Urinary bladder (tissue), 4 donors: ENCODE data around the gene RALGPS2. TPM values are rescaled to one million over a fixed set of nuclear protein-coding genes. Genes with fewer than 3 reads are reported as not detected.

ENCODE experiments used
- DNase-seq: peaks from one replicate; pipeline ENCODE4 v3.0.0-alpha.2; 2015; ENCODE audit errors: extremely low spot score
- H3K27ac ChIP-seq: one replicate; pipeline ENCODE4 v1.5.1; 2013; ENCODE audit warnings: low read depth, mild to moderate bottlenecking, moderate library complexity
- H3K36me3 ChIP-seq: one replicate; pipeline ENCODE4 v1.6.1; 2013; ENCODE audit warnings: mild to moderate bottlenecking, moderate library complexity; ENCODE audit not compliant: insufficient read depth
- H3K4me1 ChIP-seq: one replicate; pipeline ENCODE4 v1.6.1; 2013; ENCODE audit warnings: mild to moderate bottlenecking, moderate library complexity; ENCODE audit not compliant: insufficient read depth
- H3K4me3 ChIP-seq: one replicate; pipeline ENCODE4 v1.5.1; 2013; ENCODE audit warnings: low read depth, low read length
- WGBS: extraction: QIAGEN DNeasy Blood & Tissue Kit; methylation state at CpG from one replicate; pipeline ENCODE4 v1.1.7; 2013; 5-methylcytosine and 5-hydroxymethylcytosine counted together
- polyA plus RNA-seq: library from polyadenylated mRNA; stranded (reverse); fragments of 200-250 nt; gene quantifications from one replicate; pipeline ENCODE4 v1.2.3, GENCODE V29; 2013
- total RNA-seq: library from RNA; depleted of rRNA; stranded (reverse); fragments of >200 nt; gene quantifications from one replicate; pipeline ENCODE4 v1.2.3, GENCODE V29; 2014
- donor health status: healthy with polysubstance abuse.
- donor health status: healthy.

The RALGPS2 gene
- total and polyA plus RNA-seq, 2 donors: 3.8 to 82.4 TPM

GRCh38 chr1:178869119-178869697, 144.2 kb downstream of the RALGPS2 start:
- 30% methylated on average over 3 of the region's 3 CpGs for WGBS
- Histone ChIP-seq H3K36me3 (no peaks in the 10 kb centered on the region), H3K4me3 (no peak overlapping the region), H3K4me1 (no peaks in the 10 kb centered on the region), H3K27ac (no peak overlapping the region)
- DNase-seq: no peak

DNA sequence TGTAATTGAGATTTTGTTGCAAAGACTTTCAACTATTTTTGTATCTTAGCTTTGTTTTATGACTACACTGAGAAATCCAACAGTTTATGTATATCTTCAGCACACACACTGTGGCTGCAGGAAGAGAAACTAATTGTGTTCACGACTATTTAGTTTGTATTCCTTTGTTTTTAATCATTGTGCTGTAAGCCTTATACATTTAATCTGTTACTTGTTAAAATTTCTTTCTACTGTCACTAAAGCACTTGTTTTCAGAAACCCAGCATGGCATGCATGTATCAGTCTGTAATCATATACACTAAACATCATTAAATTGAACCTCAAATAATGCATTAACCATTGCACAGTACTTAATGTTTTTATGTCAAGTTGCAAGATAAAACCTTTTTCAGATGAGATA, 145.2 kb downstream of the RALGPS2 start:
- no peaks in the 10 kb centered on the region for H3K36me3 ChIP-seq
- H3K4me1 ChIP-seq: no peaks in the 10 kb centered on the region
- WGBS: 25% methylated on average over 1 of the region's 1 CpG
- DNase-seq: no peak
- H3K4me3 ChIP-seq: no peak overlapping the region
- no peak overlapping the region for H3K27ac ChIP-seq

DNA sequence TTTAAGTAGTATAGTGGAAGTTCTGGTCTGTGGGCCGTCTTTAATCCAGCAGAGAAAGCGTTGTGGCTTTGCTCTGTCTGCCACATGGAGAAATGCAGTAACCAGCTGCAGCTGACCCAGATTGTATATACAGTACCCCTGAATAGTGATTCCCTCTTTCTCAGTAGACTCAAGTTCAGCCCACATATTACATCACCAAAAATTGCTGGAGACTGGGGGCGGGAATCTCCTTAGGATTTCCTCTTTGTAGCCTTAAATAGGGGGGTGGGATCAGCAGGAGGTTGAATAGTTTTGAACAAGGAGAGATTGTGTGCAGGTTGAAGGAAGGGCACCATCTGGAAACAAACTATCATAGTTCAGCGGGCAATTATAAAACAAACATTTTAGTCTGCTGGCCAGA, 145.9 kb downstream of the RALGPS2 start, which contains the start of gene ANGPTL1:
TSS of gene ANGPTL1 (minus strand) at position 134 of the 400 bp plus-strand sequence. CDS start 5,301 bp downstream, outside the sequence.
- DNase-seq: peak; percentile 23
- WGBS: 20% methylated on average over 4 of the region's 4 CpGs

GRCh38 chr1:178871551-178872320, 146.7 kb downstream of the RALGPS2 start:
- Histone ChIP-seq H3K4me3 (no peak overlapping the region), H3K4me1 (no peaks in the 10 kb centered on the region), H3K27ac (peak overlapping the region; percentile 23), H3K36me3 (no peaks in the 10 kb centered on the region)
- DNase-seq: no peak

More for the DNA sequence above, 145.9 kb downstream of the RALGPS2 start, which contains the start of gene ANGPTL1:
- H3K4me1 ChIP-seq: no peaks in the 10 kb centered on the region
- H3K4me3 ChIP-seq: no peak within 1 kb of the TSS
- no peaks in the 10 kb centered on the region for H3K36me3 ChIP-seq
- H3K27ac ChIP-seq: peak within 1 kb of the TSS; percentile 23

DNA sequence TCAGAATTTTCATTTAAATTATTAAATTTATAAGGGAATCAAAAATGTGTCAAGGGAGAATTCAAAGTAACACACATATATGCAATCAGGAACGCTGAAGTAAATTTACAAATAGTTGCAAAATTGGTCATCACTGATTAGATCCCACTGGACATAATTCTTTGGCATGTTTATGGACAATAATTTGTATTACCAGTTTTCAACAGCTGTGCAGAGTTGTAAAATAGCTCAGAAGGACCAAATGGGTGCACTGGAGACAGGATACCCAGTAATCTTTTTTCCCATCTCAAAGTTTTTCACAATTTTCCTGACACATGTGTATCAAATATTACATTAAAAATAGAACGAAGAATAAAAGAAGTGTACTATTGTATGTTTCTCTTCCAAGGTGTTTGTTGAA, 149.9 kb downstream of the RALGPS2 start:
- H3K4me3 ChIP-seq: no peak overlapping the region
- WGBS: 81% methylated on average over 2 of the region's 2 CpGs
- no peak for DNase-seq
- no peaks in the 10 kb centered on the region for H3K4me1 ChIP-seq
- no peaks in the 10 kb centered on the region for H3K36me3 ChIP-seq
- no peak overlapping the region for H3K27ac ChIP-seq

GRCh38 chr1:178875936-178876335, 150.9 kb downstream of the RALGPS2 start:
- DNase-seq: no peak
- Histone ChIP-seq H3K27ac (no peak overlapping the region), H3K4me3 (no peak overlapping the region), H3K36me3 (no peaks in the 10 kb centered on the region), H3K4me1 (no peaks in the 10 kb centered on the region)

GRCh38 chr1:178877896-178878295, 152.9 kb downstream of the RALGPS2 start:
- Histone ChIP-seq H3K4me1 (no peaks in the 10 kb centered on the region), H3K36me3 (no peaks in the 10 kb centered on the region), H3K4me3 (no peak overlapping the region), H3K27ac (no peak overlapping the region)
- no peak for DNase-seq
- 89% methylated on average over 3 of the region's 3 CpGs for WGBS

DNA sequence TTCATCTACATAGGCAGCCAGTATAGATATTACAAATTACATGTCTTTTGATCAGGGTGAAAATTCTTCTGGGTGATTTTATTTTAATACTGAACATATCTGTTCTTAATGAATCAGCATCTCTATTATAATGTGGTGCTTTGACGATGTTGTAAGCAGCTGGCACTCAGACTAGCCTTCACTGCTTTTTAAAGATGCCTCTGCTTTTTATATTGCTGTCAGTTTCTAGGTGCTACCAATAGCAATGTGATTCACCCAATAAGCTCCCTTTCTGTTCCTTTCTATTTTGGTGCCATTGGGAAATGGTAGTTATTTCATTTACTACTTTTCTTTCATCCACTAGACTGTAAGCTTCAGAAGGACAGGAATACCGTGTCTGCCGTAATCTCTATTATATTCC, 156.9 kb downstream of the RALGPS2 start:
- Histone ChIP-seq H3K36me3 (no peaks in the 10 kb centered on the region), H3K27ac (no peak overlapping the region), H3K4me1 (no peaks in the 10 kb centered on the region), H3K4me3 (no peak overlapping the region)
- 95% methylated on average over 3 of the region's 3 CpGs for WGBS
- no peak for DNase-seq

DNA sequence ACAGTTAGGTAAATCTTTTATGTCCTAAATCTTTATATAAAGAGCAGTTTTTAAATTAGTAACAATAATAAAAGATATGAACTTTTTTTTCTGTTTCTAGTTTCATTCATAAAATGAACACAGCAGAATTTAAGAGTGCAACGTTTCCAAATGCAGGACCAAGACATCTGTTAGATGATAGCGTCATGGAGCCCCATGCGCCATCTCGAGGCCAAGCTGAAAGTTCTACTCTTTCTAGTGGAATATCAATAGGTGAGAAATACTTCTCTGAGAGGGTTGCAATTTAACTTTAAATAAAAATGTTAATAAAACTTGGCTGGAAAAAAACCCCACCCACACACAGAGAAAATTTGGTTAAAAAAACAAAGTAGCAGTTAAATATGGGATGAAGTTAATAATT, 160.8 kb downstream of the RALGPS2 start:
- Histone ChIP-seq H3K4me1 (no peaks in the 10 kb centered on the region), H3K4me3 (no peak overlapping the region), H3K36me3 (peaks cover 1% of the 10 kb centered on the region), H3K27ac (no peak overlapping the region)
- DNase-seq: no peak
- 85% methylated on average over 4 of the region's 4 CpGs for WGBS

DNA sequence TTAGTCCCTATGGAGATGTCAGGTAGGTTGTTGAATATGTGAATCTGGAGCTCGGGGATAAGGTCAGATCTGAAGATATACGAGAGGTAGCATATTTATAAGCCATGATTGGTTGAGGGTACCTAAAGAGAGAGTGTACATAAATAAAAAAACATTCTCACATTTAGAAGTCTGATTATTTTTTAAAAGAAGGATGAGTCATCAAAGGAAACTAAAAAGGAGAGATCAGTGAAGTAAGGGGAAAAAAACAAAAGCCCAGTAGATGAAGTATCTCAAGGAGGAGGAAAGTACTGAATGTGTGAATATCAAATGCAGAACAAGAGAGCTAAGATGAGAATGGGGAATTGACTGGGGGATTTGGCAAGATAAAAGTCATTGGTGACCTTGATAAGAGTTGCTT, 161.5 kb downstream of the RALGPS2 start:
- Histone ChIP-seq H3K4me1 (no peaks in the 10 kb centered on the region), H3K4me3 (no peak overlapping the region), H3K27ac (no peak overlapping the region), H3K36me3 (peaks cover 1% of the 10 kb centered on the region)
- WGBS: 99% methylated on average over 2 of the region's 2 CpGs
- DNase-seq: no peak

DNA sequence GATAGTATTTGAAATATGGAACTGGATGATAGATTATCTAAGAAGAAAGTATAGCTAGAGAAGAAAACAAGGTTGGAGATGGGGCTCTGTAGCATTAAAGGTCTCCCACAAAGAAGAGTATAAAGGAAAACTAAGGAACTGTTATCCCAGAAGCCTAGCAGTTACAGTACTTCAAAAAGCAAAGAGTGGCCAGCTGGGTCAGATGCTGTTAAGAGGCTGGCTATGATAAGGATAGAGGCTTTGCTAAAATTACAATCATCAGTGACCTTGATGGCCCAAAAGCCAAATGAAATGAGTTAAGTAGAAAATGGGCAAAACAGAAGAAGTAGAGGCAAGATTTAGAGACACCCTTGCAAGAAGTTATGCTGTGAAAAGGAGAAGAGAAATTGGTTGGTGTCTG, 170.9 kb downstream of the RALGPS2 start:
- no peak for DNase-seq
- H3K4me3 ChIP-seq: no peak overlapping the region
- H3K36me3 ChIP-seq: no peaks in the 10 kb centered on the region
- no peak overlapping the region for H3K27ac ChIP-seq
- H3K4me1 ChIP-seq: no peaks in the 10 kb centered on the region

DNA sequence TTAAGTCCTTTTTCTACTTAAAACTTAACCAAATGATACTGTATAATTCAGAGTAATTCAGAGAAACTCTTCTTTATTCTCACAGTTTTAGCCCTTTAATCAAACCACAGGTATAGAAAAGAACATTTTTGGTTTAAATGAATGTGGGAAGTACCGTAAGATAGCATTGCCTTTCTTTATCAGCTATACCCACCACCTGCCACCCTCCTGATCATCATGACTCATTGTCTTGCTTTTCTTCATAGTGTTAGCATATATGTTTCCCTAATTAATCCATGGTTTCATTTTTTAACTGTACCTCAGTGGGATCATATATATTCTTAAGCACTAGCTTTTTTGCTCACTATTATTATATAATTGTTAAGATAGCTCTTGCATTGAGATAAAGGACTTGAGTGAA, 173.4 kb downstream of the RALGPS2 start:
- no peak overlapping the region for H3K27ac ChIP-seq
- no peaks in the 10 kb centered on the region for H3K36me3 ChIP-seq
- H3K4me1 ChIP-seq: no peaks in the 10 kb centered on the region
- DNase-seq: no peak
- 99% methylated on average over 1 of the region's 1 CpG for WGBS
- no peak overlapping the region for H3K4me3 ChIP-seq

DNA sequence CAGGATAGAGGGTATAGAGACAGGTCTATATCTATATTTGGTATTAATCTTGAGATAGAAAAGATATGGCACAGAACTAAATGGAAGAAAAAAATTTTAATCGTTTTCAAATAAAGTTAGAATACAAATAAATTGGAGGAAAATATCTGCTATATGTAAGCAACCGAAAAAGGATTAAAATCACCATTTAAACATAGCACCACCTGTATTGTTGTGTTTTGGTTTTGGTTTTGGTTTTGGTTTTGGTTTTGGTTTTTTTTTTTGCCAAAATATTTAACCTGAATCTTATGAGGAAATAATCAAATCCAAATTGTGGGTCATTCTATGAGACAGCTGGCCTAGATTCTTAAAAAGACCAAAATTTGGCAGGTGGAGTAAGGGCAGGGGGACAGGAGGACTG, 174.4 kb downstream of the RALGPS2 start:
- H3K4me3 ChIP-seq: no peak overlapping the region
- no peaks in the 10 kb centered on the region for H3K4me1 ChIP-seq
- no peak for DNase-seq
- no peaks in the 10 kb centered on the region for H3K36me3 ChIP-seq
- H3K27ac ChIP-seq: no peak overlapping the region
- WGBS: 94% methylated on average over 2 of the region's 2 CpGs

GRCh38 chr1:178901482-178902125, 176.6 kb downstream of the RALGPS2 start:
- Histone ChIP-seq H3K4me3 (no peak overlapping the region), H3K4me1 (no peaks in the 10 kb centered on the region), H3K36me3 (no peaks in the 10 kb centered on the region), H3K27ac (no peak overlapping the region)
- DNase-seq: no peak
- WGBS: 98% methylated on average over 1 of the region's 1 CpG
